Endodermal cell (in vitro differentiated cells): ENCODE results near the gene KCNQ1. TPM values are rescaled to one million over a fixed set of nuclear protein-coding genes. Genes with fewer than 3 reads are reported as not detected.

Experiments
- DNase-seq: peaks from one replicate; pipeline ENCODE4 v3.0.0-alpha.2; 2017
- H3K27ac ChIP-seq: 2 replicates; pipeline ENCODE4 v1.5.1; 2013; ENCODE audit warnings: mild to moderate bottlenecking, low read depth, low read length, moderate library complexity
- H3K27me3 ChIP-seq: 2 replicates; pipeline ENCODE4 v1.6.1; 2013; ENCODE audit warnings: mild to moderate bottlenecking, low read length, moderate library complexity; ENCODE audit not compliant: insufficient read depth, control insufficient read depth, poor library complexity, severe bottlenecking
- H3K36me3 ChIP-seq: 2 replicates; pipeline ENCODE4 v1.7.0; 2013; ENCODE audit warnings: mild to moderate bottlenecking, low read length, moderate library complexity; ENCODE audit not compliant: control insufficient read depth, insufficient read depth
- H3K4me1 ChIP-seq: one replicate; pipeline ENCODE4 v1.7.0; 2013; ENCODE audit warnings: low read length; ENCODE audit not compliant: control insufficient read depth, insufficient read depth
- H3K4me3 ChIP-seq: 2 replicates; pipeline ENCODE4 v1.5.1; 2013; ENCODE audit warnings: mild to moderate bottlenecking, low read length, moderate library complexity
- H3K9ac ChIP-seq: 2 replicates; pipeline ENCODE4 v1.6.1; 2013; ENCODE audit warnings: mild to moderate bottlenecking, low read length, moderate library complexity; ENCODE audit not compliant: poor library complexity, severe bottlenecking; ENCODE audit errors: extremely low read depth
- H3K9me3 ChIP-seq: 2 replicates; pipeline ENCODE4 v1.6.1; 2013; ENCODE audit warnings: mild to moderate bottlenecking, low read length, moderate library complexity; ENCODE audit not compliant: control insufficient read depth
- H3K27ac Mint-ChIP-seq: 2 replicates; pipeline ENCODE4 v1.8.0; 2020; ENCODE audit warnings: mixed read lengths
- H3K27me3 Mint-ChIP-seq: 2 replicates; pipeline ENCODE4 v1.8.0; 2021; ENCODE audit warnings: mild to moderate bottlenecking, mixed read lengths; ENCODE audit not compliant: insufficient read depth
- H3K36me3 Mint-ChIP-seq: 2 replicates; pipeline ENCODE4 v1.8.0; 2020; ENCODE audit warnings: low read depth, mixed read lengths
- H3K4me1 Mint-ChIP-seq: 2 replicates; pipeline ENCODE4 v1.8.0; 2020; ENCODE audit warnings: mixed read lengths
- H3K4me3 Mint-ChIP-seq: 2 replicates; pipeline ENCODE4 v1.8.0; 2020; ENCODE audit warnings: mild to moderate bottlenecking, moderate library complexity, mixed read lengths
- H3K9me3 Mint-ChIP-seq: 2 replicates; pipeline ENCODE4 v1.8.0; 2020; ENCODE audit warnings: mild to moderate bottlenecking, mixed read lengths
- WGBS, 2 experiments: methylation state at CpG; one replicate each; pipeline versions ENCODE4 v1.1.5 to v1.1.7; 2013; ENCODE audit warnings: missing lambda C conversion rate in 2 of 2, mixed read lengths in 1 of 2; ENCODE audit not compliant: insufficient coverage in 1 of 2, insufficient read length in 1 of 2; 5-methylcytosine and 5-hydroxymethylcytosine counted together
- total RNA-seq, 2 donors: library from RNA; stranded (reverse); fragmentation: NEBNext Ultra II Directional in 1 of 2; extraction: Animal tissue kit (Norgen Biotek cat#: 25700) in 1 of 2; gene quantifications; 2 replicates in 1 of 2; 3 replicates in 1 of 2; pipeline ENCODE4 v1.2.1, GENCODE V29; 2021
- TF ChIP-seq, protein P1 (sequence below): fragments of 200-600 bp; sonication (generic); conservative IDR thresholded peaks from 2 replicates; pipeline ENCODE4 v1.5.0; 2021; ENCODE audit warnings: antibody characterized with exemption, mild to moderate bottlenecking

Gene KCNQ1
- total RNA-seq, 2 donors from 2014 or later: 1.8 to 3.5 TPM

GRCh38 chr11:2666401-2666741, 221.6 kb downstream of the KCNQ1 start:
- Mint-ChIP-seq H3K9me3 (peaks cover 24% of the 10 kb centered on the region), H3K27me3 (peaks cover 4% of the 10 kb centered on the region), H3K27ac (no peak overlapping the region), H3K36me3 (peaks cover 34% of the 10 kb centered on the region), H3K4me3 (no peak overlapping the region), H3K4me1 (no peaks in the 10 kb centered on the region)
- Histone ChIP-seq H3K4me1 (no peaks in the 10 kb centered on the region), H3K27ac (no peak overlapping the region), H3K9ac (no peak overlapping the region), H3K9me3 (peaks cover 3% of the 10 kb centered on the region), H3K27me3 (no peaks in the 10 kb centered on the region), H3K36me3 (peaks cover 20% of the 10 kb centered on the region), H3K4me3 (no peak overlapping the region)
- peak; percentile 12 for DNase-seq
- WGBS, 2 experiments: 91 to 96% methylated on average over 6 of the region's 6 CpGs
- TF ChIP-seq, protein P1, sequence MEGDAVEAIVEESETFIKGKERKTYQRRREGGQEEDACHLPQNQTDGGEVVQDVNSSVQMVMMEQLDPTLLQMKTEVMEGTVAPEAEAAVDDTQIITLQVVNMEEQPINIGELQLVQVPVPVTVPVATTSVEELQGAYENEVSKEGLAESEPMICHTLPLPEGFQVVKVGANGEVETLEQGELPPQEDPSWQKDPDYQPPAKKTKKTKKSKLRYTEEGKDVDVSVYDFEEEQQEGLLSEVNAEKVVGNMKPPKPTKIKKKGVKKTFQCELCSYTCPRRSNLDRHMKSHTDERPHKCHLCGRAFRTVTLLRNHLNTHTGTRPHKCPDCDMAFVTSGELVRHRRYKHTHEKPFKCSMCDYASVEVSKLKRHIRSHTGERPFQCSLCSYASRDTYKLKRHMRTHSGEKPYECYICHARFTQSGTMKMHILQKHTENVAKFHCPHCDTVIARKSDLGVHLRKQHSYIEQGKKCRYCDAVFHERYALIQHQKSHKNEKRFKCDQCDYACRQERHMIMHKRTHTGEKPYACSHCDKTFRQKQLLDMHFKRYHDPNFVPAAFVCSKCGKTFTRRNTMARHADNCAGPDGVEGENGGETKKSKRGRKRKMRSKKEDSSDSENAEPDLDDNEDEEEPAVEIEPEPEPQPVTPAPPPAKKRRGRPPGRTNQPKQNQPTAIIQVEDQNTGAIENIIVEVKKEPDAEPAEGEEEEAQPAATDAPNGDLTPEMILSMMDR: no peak

GRCh38 chr11:2666828-2667570, 222.2 kb downstream of the KCNQ1 start:
- peak; percentile 21 for DNase-seq
- Histone ChIP-seq H3K27ac (no peak overlapping the region), H3K36me3 (peaks cover 20% of the 10 kb centered on the region), H3K9ac (no peak overlapping the region), H3K4me1 (no peaks in the 10 kb centered on the region), H3K4me3 (no peak overlapping the region), H3K9me3 (no peaks in the 10 kb centered on the region), H3K27me3 (no peaks in the 10 kb centered on the region)
- WGBS, 2 experiments: 90% methylated on average over 13 to 15 of the region's 15 CpGs
- peaks cover 32% of the 10 kb centered on the region for H3K36me3 Mint-ChIP-seq
- H3K9me3 Mint-ChIP-seq: peaks cover 18% of the 10 kb centered on the region
- peaks cover 4% of the 10 kb centered on the region for H3K27me3 Mint-ChIP-seq
- TF ChIP-seq, protein P1: no peak
- H3K4me1 Mint-ChIP-seq: no peaks in the 10 kb centered on the region
- H3K4me3 Mint-ChIP-seq: no peak overlapping the region
- H3K27ac Mint-ChIP-seq: no peak overlapping the region

DNA sequence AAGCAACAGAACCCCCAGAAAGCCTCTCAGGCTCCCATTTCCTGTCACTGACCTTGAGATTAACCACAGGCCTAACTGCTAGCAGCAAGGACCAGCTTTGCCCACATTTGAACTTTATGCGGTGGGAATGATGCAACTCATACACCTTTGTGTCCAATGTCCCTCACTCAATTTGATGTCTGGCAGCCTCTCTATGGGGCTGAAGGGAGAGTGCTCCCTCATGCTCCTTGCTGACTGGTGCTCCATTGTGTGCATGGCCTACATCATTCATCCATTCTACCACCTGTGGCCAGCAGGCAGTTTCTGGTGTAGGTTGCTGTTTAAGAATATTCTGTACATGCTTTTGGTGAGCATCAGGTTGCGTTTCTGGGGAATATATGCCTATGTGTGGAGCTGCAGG, 223.1 kb downstream of the KCNQ1 start:
- TF ChIP-seq, protein P1: no peak
- Histone ChIP-seq H3K4me1 (no peaks in the 10 kb centered on the region), H3K36me3 (peaks cover 20% of the 10 kb centered on the region), H3K9me3 (no peaks in the 10 kb centered on the region), H3K27me3 (no peaks in the 10 kb centered on the region), H3K9ac (no peak overlapping the region), H3K27ac (no peak overlapping the region), H3K4me3 (no peak overlapping the region)
- Mint-ChIP-seq H3K36me3 (peaks cover 24% of the 10 kb centered on the region), H3K4me1 (peaks cover 1% of the 10 kb centered on the region), H3K4me3 (no peak overlapping the region), H3K9me3 (peaks cover 11% of the 10 kb centered on the region), H3K27ac (no peak overlapping the region), H3K27me3 (no peaks in the 10 kb centered on the region)
- DNase-seq: peak; percentile 16
- WGBS, 2 experiments: 95 to 100% methylated on average over 1 to 2 of the region's 2 CpGs
